Thyroid gland (tissue), 4 donors: ENCODE data around the gene MTA3. TPM values are rescaled to one million over a fixed set of nuclear protein-coding genes. Genes with fewer than 3 reads are reported as not detected.

ENCODE experiments used
- DNase-seq, 2 donors: peaks; one replicate each; pipeline ENCODE4 v3.0.0-alpha.2; 2019
- H3K27ac ChIP-seq, 3 donors: fragments of 200-600 bp; sonication (generic); 1 replicate in 2 of 3; 2 replicates in 1 of 3; pipeline ENCODE4 v1.5.1; 2016 to 2019; ENCODE audit warnings: mild to moderate bottlenecking in 1 of 3, moderate library complexity in 1 of 3
- H3K27me3 ChIP-seq: fragments of 200-600 bp; sonication (generic); one replicate; pipeline ENCODE4 v1.5.1; 2019
- H3K36me3 ChIP-seq, 2 donors: fragments of 200-600 bp; sonication (generic); one replicate each; pipeline ENCODE4 v1.5.1; 2016 to 2019
- H3K4me1 ChIP-seq, 2 donors: fragments of 200-600 bp; sonication (generic); one replicate each; pipeline ENCODE4 v1.5.1; 2017 to 2019
- H3K4me3 ChIP-seq, 3 donors: fragments of 200-600 bp; sonication (generic); replicated peaks in 1 of 3; 1 replicate in 2 of 3; 2 replicates in 1 of 3; pipeline ENCODE4 v1.5.1; 2016; ENCODE audit warnings: mild to moderate bottlenecking in 1 of 3
- H3K9me3 ChIP-seq: fragments of 200-600 bp; sonication (generic); one replicate; pipeline ENCODE4 v1.5.1; 2017
- POLR2A ChIP-seq, 2 donors: fragments of 450-650 bp; IDR thresholded peaks; one replicate each; pipeline ENCODE4 v1.6.1; 2017; ENCODE audit warnings: antibody characterized with exemption in 2 of 2, mild to moderate bottlenecking in 2 of 2, moderate library complexity in 1 of 2
- WGBS, 2 donors: methylation state at CpG; one replicate each; pipeline ENCODE4 v1.1.5; 2017; 5-methylcytosine and 5-hydroxymethylcytosine counted together
- intact Hi-C: fragments of 100-400 bp; cut with DNase I; formaldehyde crosslinking; loops from one replicate; pipeline ENCODE4 v1.15.1; 2023
- total RNA-seq, 4 donors: library from RNA; depleted of rRNA; stranded (reverse); fragments of >200 nt; gene quantifications; one replicate each; pipeline ENCODE4 v1.2.3, GENCODE V29; 2016
- TF ChIP-seq, protein P1 (sequence below), 6 experiments: fragments of 200-600 bp in 3 of 6; fragments of 450-650 bp in 3 of 6; sonication (generic) in 3 of 6; IDR thresholded peaks; one replicate each; pipeline ENCODE4 v1.5.1; 2016 to 2019; ENCODE audit warnings: antibody characterized with exemption in 6 of 6, mild to moderate bottlenecking in 2 of 6, inconsistent platforms in 1 of 6, moderate library complexity in 1 of 6

The MTA3 gene
- total RNA-seq, 4 donors from 2014 or later, result 29.8 to 50.0 (median 34.0) TPM

GRCh38 chr2:42663106-42663780 lies 94.8 kb downstream of the MTA3 start:
- no peaks in the 10 kb centered on the region for H3K9me3 ChIP-seq
- peak; percentile 71 to 75 for DNase-seq
- H3K4me1 ChIP-seq, result peaks cover 4 to 5% of the 10 kb centered on the region in 2 donors
- H3K27me3 ChIP-seq, result no peaks in the 10 kb centered on the region
- H3K27ac ChIP-seq, result no peak overlapping the region
- WGBS, 2 donors, result 18 to 31% methylated on average over 3 of the region's 3 CpGs
- intact Hi-C loops, result loop anchor here (10.0 kb wide), 1 partner anchor 168 kb away; the partner anchor contains the start of gene KCNG3
- H3K36me3 ChIP-seq, result no peaks in the 10 kb centered on the region
- TF ChIP-seq POLR2A (IDR thresholded peaks at IDR 0.05), result no peak
- TF ChIP-seq, protein P1, sequence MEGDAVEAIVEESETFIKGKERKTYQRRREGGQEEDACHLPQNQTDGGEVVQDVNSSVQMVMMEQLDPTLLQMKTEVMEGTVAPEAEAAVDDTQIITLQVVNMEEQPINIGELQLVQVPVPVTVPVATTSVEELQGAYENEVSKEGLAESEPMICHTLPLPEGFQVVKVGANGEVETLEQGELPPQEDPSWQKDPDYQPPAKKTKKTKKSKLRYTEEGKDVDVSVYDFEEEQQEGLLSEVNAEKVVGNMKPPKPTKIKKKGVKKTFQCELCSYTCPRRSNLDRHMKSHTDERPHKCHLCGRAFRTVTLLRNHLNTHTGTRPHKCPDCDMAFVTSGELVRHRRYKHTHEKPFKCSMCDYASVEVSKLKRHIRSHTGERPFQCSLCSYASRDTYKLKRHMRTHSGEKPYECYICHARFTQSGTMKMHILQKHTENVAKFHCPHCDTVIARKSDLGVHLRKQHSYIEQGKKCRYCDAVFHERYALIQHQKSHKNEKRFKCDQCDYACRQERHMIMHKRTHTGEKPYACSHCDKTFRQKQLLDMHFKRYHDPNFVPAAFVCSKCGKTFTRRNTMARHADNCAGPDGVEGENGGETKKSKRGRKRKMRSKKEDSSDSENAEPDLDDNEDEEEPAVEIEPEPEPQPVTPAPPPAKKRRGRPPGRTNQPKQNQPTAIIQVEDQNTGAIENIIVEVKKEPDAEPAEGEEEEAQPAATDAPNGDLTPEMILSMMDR (IDR thresholded peaks at IDR 0.05), result peak; percentile 86 to 99 (median 95)
- H3K4me3 ChIP-seq, result no peak overlapping the region

DNA sequence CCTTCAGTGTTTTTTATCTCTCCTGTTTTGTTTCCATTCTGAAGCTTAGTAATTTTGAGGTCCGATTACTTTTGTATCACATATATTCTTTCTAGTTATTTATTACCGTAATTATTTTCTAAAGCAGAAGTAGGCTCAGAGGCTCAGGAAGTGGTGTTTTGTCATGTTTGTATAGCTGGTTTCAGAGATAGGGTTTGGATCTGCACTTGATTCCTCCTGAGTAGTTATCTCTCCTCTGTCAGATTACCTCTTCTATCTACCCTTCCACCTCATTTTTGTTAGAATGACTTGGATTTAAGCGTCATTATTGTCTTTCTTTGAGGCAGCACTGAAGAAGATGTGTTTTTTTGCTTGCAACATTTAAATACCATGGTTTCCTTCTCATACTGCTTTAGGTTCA lies 95.4 kb downstream of the MTA3 start:
- no peak overlapping the region for H3K4me3 ChIP-seq
- peaks cover 4 to 5% of the 10 kb centered on the region in 2 donors for H3K4me1 ChIP-seq
- 90% methylated on average over 3 of the region's 3 CpGs for WGBS, 2 donors
- DNase-seq, result no peak
- H3K27me3 ChIP-seq, result no peaks in the 10 kb centered on the region
- H3K36me3 ChIP-seq, result no peaks in the 10 kb centered on the region
- no peaks in the 10 kb centered on the region for H3K9me3 ChIP-seq
- H3K27ac ChIP-seq, result no peak overlapping the region
- TF ChIP-seq POLR2A (IDR thresholded peaks at IDR 0.05), result no peak
- TF ChIP-seq, protein P1 (IDR thresholded peaks at IDR 0.05), result no peak
- intact Hi-C loops, result loop anchor here (10.0 kb wide), 1 partner anchor 169 kb away; the partner anchor contains the start of gene KCNG3

GRCh38 chr2:42673989-42674579 lies 105.7 kb downstream of the MTA3 start:
- no peaks in the 10 kb centered on the region for H3K27me3 ChIP-seq

GRCh38 chr2:42675815-42676214 lies 107.4 kb downstream of the MTA3 start:
- H3K36me3 ChIP-seq, result no peaks in the 10 kb centered on the region
- H3K27me3 ChIP-seq, result no peaks in the 10 kb centered on the region
- H3K27ac ChIP-seq, result no peak overlapping the region
- no peak overlapping the region for H3K4me3 ChIP-seq
- no peaks in the 10 kb centered on the region for H3K9me3 ChIP-seq
- no peak for TF ChIP-seq POLR2A (IDR thresholded peaks at IDR 0.05)
- TF ChIP-seq, protein P1 (IDR thresholded peaks at IDR 0.05), result no peak
- no peaks in the 10 kb centered on the region for H3K4me1 ChIP-seq
- 94 to 98% methylated on average over 2 of the region's 2 CpGs for whole genome bisulfite sequencing, 2 donors
- DNase-seq, result no peak
- intact Hi-C loops, result no loop called here

More at GRCh38 chr2:42673989-42674579, 105.7 kb downstream of the MTA3 start:
- Histone ChIP-seq H3K4me1 (no peaks in the 10 kb centered on the region), H3K27ac (no peak overlapping the region), H3K36me3 (no peaks in the 10 kb centered on the region), H3K4me3 (no peak overlapping the region), H3K9me3 (no peaks in the 10 kb centered on the region)
- DNase-seq, result no peak
- no peak for TF ChIP-seq POLR2A (IDR thresholded peaks at IDR 0.05)
- TF ChIP-seq, protein P1 (IDR thresholded peaks at IDR 0.05), result no peak
- intact Hi-C loops, result no loop called here
- WGBS, 2 donors, result 98 to 100% methylated on average over 1 of the region's 1 CpG

GRCh38 chr2:42685303-42685702 lies 116.9 kb downstream of the MTA3 start:
- DNase-seq, result no peak
- no peaks in the 10 kb centered on the region for H3K4me1 ChIP-seq
- WGBS, 2 donors, result 75 to 83% methylated on average over 5 of the region's 5 CpGs
- H3K36me3 ChIP-seq, result no peaks in the 10 kb centered on the region
- H3K27me3 ChIP-seq, result no peaks in the 10 kb centered on the region
- no peak overlapping the region for H3K27ac ChIP-seq
- no peaks in the 10 kb centered on the region for H3K9me3 ChIP-seq
- TF ChIP-seq, protein P1 (IDR thresholded peaks at IDR 0.05), result no peak
- no peak for TF ChIP-seq POLR2A (IDR thresholded peaks at IDR 0.05)
- intact Hi-C loops, result no loop called here
- H3K4me3 ChIP-seq, result no peak overlapping the region
